ENCODE measurements around the gene VTI1A.

- TF ChIP-seq CTCF (IDR thresholded peaks at IDR 0.05), result no peak
- no peak for TF ChIP-seq POLR2A (IDR thresholded peaks at IDR 0.05)
These were observed 230.7 kb downstream of the VTI1A start for GRCh38 chr10:112677689-112678088.

All from esophagus squamous epithelium (tissue), 4 donors.